OCI-LY1 (cell line): Measurements from ENCODE around the gene NUS1.

ENCODE experiments used
- H2AFZ ChIP-seq: fragments of 200-600 bp; sonication (generic), shearing (Covaris generic); 2 replicates; pipeline ENCODE4 v1.6.0; 2014; ENCODE audit warnings: antibody characterized with exemption, mild to moderate bottlenecking, low read length
- H3F3A ChIP-seq: fragments of 200-600 bp; sonication (generic), shearing (Covaris generic); 2 replicates; pipeline ENCODE4 v1.6.0; 2014; ENCODE audit warnings: mild to moderate bottlenecking, antibody characterized with exemption, low read length, moderate library complexity; ENCODE audit not compliant: insufficient read depth
- H3K27ac ChIP-seq: fragments of 200-600 bp; sonication (generic); 2 replicates; pipeline ENCODE4 v1.5.1; 2014; ENCODE audit warnings: low read length, mixed run types, mild to moderate bottlenecking, low read depth; ENCODE audit not compliant: poor library complexity, severe bottlenecking
- H3K27me3 ChIP-seq: fragments of 200-600 bp; sonication (generic); 2 replicates; pipeline ENCODE4 v1.6.0; 2014; ENCODE audit warnings: antibody characterized with exemption, mild to moderate bottlenecking, low read length, moderate library complexity; ENCODE audit not compliant: insufficient read depth
- H3K36me3 ChIP-seq: fragments of 200-600 bp; sonication (generic); 2 replicates; pipeline ENCODE4 v1.6.1; 2014; ENCODE audit warnings: mild to moderate bottlenecking, antibody characterized with exemption, low read length, moderate library complexity, mixed read lengths; ENCODE audit not compliant: insufficient read depth
- H3K4me1 ChIP-seq: fragments of 200-600 bp; sonication (generic); 2 replicates; pipeline ENCODE4 v1.5.1; 2014; ENCODE audit warnings: mild to moderate bottlenecking, low read length, moderate library complexity; ENCODE audit not compliant: insufficient read depth, severe bottlenecking
- H3K4me2 ChIP-seq: fragments of 200-600 bp; sonication (generic), shearing (Covaris generic); 2 replicates; pipeline ENCODE4 v1.6.1; 2014; ENCODE audit warnings: low read length
- H3K4me3 ChIP-seq: fragments of 200-600 bp; sonication (generic); 2 replicates; pipeline ENCODE4 v1.5.1; 2014; ENCODE audit warnings: low read length, low read depth, mild to moderate bottlenecking, mixed read lengths; ENCODE audit not compliant: poor library complexity, severe bottlenecking
- H3K79me2 ChIP-seq: fragments of 200-600 bp; shearing (Covaris generic); 2 replicates; pipeline ENCODE4 v1.6.1; 2016; ENCODE audit warnings: mixed run types, low read length, mixed read lengths; ENCODE audit not compliant: insufficient read depth
- H3K9ac ChIP-seq: fragments of 200-600 bp; sonication (generic), shearing (Covaris generic); 2 replicates; pipeline ENCODE4 v1.6.1; 2014; ENCODE audit warnings: mild to moderate bottlenecking, low read length, mixed read lengths
- H3K9me2 ChIP-seq: fragments of 200-600 bp; sonication (generic), shearing (Covaris generic); 2 replicates; pipeline ENCODE4 v1.6.1; 2014; ENCODE audit warnings: low read depth, mild to moderate bottlenecking, low read length, mixed read lengths
- H3K9me3 ChIP-seq: fragments of 200-600 bp; shearing (Covaris generic); 2 replicates; pipeline ENCODE4 v1.6.1; 2014; ENCODE audit warnings: low read length, mixed read lengths
- H4K20me1 ChIP-seq: fragments of 200-600 bp; sonication (generic), shearing (Covaris generic); 2 replicates; pipeline ENCODE4 v1.6.0; 2016; ENCODE audit warnings: mild to moderate bottlenecking, low read length; ENCODE audit not compliant: insufficient read depth
- EZH2 ChIP-seq: fragments of 200-600 bp; sonication (generic), shearing (Covaris generic); IDR thresholded peaks from 2 replicates; pipeline ENCODE4 v1.8.0; 2017; ENCODE audit warnings: borderline replicate concordance, mixed run types, mild to moderate bottlenecking, antibody characterized with exemption, low read length, moderate library complexity, mixed read lengths
- TF ChIP-seq, protein P1 (sequence below): fragments of 200-600 bp; sonication (generic), shearing (Covaris generic); IDR thresholded peaks from 2 replicates; pipeline ENCODE4 v1.5.1; 2017; ENCODE audit warnings: mild to moderate bottlenecking, antibody characterized with exemption, low read length, moderate library complexity, mixed read lengths

The NUS1 gene

GRCh38 chr6:117729613-117730012, 54.3 kb downstream of the NUS1 start:
- Histone ChIP-seq H3K36me3 (no peaks in the 10 kb centered on the region), H4K20me1 (no peaks in the 10 kb centered on the region), H3K4me1 (no peaks in the 10 kb centered on the region), H3K27ac (no peak overlapping the region), H3K9me2 (no peaks in the 10 kb centered on the region), H2AFZ (no peak overlapping the region), H3K9ac (no peak overlapping the region), H3F3A (no peaks in the 10 kb centered on the region), H3K27me3 (no peaks in the 10 kb centered on the region), H3K79me2 (no peaks in the 10 kb centered on the region), H3K9me3 (no peaks in the 10 kb centered on the region), H3K4me2 (no peak overlapping the region), H3K4me3 (no peak overlapping the region)
- TF ChIP-seq, protein P1, sequence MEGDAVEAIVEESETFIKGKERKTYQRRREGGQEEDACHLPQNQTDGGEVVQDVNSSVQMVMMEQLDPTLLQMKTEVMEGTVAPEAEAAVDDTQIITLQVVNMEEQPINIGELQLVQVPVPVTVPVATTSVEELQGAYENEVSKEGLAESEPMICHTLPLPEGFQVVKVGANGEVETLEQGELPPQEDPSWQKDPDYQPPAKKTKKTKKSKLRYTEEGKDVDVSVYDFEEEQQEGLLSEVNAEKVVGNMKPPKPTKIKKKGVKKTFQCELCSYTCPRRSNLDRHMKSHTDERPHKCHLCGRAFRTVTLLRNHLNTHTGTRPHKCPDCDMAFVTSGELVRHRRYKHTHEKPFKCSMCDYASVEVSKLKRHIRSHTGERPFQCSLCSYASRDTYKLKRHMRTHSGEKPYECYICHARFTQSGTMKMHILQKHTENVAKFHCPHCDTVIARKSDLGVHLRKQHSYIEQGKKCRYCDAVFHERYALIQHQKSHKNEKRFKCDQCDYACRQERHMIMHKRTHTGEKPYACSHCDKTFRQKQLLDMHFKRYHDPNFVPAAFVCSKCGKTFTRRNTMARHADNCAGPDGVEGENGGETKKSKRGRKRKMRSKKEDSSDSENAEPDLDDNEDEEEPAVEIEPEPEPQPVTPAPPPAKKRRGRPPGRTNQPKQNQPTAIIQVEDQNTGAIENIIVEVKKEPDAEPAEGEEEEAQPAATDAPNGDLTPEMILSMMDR, result no peak

DNA sequence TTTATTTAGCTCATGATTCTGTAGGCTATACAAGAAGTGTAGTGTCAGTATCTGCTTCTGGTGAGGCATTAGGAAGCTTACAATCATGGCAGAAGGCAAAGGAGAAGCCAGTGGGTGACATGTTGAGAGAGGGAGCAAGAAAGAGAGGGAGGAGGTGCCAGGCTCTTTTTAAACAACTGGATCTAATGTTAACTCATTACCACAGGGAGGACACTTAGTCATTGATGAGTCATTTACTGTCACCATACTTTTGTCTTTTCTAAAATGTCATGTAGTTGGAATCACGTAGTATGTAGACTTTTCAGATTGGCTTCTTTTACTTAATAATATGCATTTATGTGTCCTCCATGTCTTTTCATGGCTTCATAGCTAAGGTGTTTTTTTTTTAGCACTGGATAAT, 58.1 kb downstream of the NUS1 start:
- no peaks in the 10 kb centered on the region for H4K20me1 ChIP-seq
- H3F3A ChIP-seq, result no peaks in the 10 kb centered on the region
- H3K4me2 ChIP-seq, result no peak overlapping the region
- no peak overlapping the region for H3K4me3 ChIP-seq
- no peaks in the 10 kb centered on the region for H3K4me1 ChIP-seq
- no peaks in the 10 kb centered on the region for H3K36me3 ChIP-seq
- no peaks in the 10 kb centered on the region for H3K27me3 ChIP-seq
- no peaks in the 10 kb centered on the region for H3K9me2 ChIP-seq
- no peak overlapping the region for H3K27ac ChIP-seq
- no peak overlapping the region for H3K9ac ChIP-seq
- no peaks in the 10 kb centered on the region for H3K79me2 ChIP-seq
- no peaks in the 10 kb centered on the region for H3K9me3 ChIP-seq
- TF ChIP-seq, protein P1, result no peak
- TF ChIP-seq EZH2, result no peak
- H2AFZ ChIP-seq, result no peak overlapping the region

GRCh38 chr6:117739869-117740268, 64.6 kb downstream of the NUS1 start:
- Histone ChIP-seq H3K9ac (no peak overlapping the region), H3K4me3 (no peak overlapping the region), H3K9me2 (no peaks in the 10 kb centered on the region), H4K20me1 (no peaks in the 10 kb centered on the region), H3K27ac (no peak overlapping the region), H2AFZ (no peak overlapping the region), H3K36me3 (no peaks in the 10 kb centered on the region), H3K4me1 (no peaks in the 10 kb centered on the region), H3F3A (no peaks in the 10 kb centered on the region), H3K79me2 (no peaks in the 10 kb centered on the region), H3K27me3 (no peaks in the 10 kb centered on the region; the same call in 1 of the 2 replicates), H3K4me2 (no peak overlapping the region), H3K9me3 (no peaks in the 10 kb centered on the region)
- no peak for TF ChIP-seq EZH2
- TF ChIP-seq, protein P1, result no peak
